Subcutaneous adipose tissue (tissue), 4 donors: Measurements from ENCODE around the gene SLC25A30. TPM values are rescaled to one million over a fixed set of nuclear protein-coding genes. Genes with fewer than 3 reads are reported as not detected.

Experiments used
- total RNA-seq, 4 donors: library from RNA; depleted of rRNA; stranded (reverse); fragments of >200 nt; gene quantifications; one replicate each; pipeline ENCODE4 v1.1.0, GENCODE V29; 2016
- TF ChIP-seq, protein P1 (sequence below): fragments of 450-650 bp; IDR thresholded peaks from one replicate; pipeline ENCODE4 v1.5.1; 2016; ENCODE audit warnings: low read depth, mild to moderate bottlenecking, control low read depth, antibody characterized with exemption, moderate library complexity

Gene SLC25A30
- total RNA-seq, 4 donors from 2014 or later = 13.1 to 29.2 (median 15.8) TPM

DNA sequence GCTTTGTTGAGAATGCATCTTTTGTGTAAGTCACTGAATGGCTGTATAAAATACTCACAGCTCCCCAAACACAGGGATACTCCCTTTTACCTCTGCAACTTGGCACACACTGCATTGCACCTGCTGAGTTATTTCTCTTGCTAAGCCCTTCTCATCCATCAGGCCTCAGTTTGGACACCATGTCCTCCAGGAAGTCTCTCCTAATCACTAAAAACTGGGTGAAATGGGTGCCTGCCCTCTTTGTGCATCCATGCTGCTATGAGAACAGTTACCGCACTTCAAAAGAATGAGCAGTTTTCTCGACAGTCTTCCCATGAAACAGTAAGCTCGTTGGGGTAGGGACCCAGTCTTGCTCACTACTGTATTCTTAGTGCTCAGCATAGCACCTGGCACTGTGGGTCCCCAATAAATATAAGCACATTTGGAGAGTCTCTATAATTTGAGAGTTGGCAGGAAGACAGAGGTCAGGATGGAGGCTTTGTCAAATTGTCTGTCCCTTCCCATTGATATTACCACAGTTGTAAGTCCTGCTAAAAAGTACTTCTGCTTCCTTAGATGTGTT lies 4.6 kb upstream of the SLC25A30 start:
- TF ChIP-seq, protein P1, sequence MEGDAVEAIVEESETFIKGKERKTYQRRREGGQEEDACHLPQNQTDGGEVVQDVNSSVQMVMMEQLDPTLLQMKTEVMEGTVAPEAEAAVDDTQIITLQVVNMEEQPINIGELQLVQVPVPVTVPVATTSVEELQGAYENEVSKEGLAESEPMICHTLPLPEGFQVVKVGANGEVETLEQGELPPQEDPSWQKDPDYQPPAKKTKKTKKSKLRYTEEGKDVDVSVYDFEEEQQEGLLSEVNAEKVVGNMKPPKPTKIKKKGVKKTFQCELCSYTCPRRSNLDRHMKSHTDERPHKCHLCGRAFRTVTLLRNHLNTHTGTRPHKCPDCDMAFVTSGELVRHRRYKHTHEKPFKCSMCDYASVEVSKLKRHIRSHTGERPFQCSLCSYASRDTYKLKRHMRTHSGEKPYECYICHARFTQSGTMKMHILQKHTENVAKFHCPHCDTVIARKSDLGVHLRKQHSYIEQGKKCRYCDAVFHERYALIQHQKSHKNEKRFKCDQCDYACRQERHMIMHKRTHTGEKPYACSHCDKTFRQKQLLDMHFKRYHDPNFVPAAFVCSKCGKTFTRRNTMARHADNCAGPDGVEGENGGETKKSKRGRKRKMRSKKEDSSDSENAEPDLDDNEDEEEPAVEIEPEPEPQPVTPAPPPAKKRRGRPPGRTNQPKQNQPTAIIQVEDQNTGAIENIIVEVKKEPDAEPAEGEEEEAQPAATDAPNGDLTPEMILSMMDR = no peak

DNA sequence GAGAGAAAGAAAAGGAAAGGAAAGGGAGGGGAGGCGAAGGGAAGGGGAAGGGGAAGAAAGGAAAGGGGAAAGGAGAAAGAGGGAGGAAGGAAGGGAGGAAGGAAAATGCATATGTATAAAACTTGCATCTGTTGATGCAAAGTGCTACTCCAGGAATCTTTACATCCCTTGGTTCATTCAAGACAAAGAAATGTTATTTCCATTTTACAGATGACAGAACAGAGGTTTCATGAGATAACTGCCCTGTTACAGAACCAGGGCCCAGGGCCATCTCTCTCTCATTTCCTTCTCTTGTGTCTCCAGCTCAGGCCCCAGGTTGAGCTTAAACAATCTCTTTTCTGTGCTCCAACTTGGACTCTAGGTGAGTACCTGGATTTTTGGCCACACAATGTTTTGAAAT lies 1.8 kb upstream of the SLC25A30 start:
- TF ChIP-seq, protein P1 = no peak

DNA sequence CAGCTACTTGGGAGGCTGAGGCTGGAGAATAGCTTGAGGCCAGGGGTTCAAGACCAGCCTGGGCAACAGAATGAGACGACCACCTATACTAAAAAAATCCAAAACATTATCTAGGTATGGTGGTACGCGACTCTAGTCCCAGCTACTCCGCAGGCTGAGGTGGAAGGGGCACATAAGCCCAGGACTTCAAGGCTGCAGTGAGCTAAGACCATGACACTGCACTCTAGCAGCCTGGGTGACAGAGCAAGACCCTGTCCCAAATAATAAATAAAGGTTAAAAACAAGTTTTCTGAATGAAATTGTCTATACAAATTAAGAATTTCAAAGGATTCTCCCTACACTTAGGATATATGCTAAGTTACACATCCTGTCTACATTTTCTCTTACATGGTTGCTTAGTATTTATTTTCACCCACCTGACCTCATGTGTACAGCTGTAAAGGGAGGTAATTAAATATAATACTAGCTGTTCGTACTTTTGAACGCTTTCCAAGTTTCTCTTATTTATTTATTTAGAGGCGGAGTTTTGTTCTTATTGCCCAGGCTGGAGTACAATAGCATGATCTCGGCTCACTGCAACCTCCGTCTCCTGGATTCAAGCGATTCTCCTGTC lies 1.6 kb downstream of the SLC25A30 start:
- TF ChIP-seq, protein P1 = no peak

DNA sequence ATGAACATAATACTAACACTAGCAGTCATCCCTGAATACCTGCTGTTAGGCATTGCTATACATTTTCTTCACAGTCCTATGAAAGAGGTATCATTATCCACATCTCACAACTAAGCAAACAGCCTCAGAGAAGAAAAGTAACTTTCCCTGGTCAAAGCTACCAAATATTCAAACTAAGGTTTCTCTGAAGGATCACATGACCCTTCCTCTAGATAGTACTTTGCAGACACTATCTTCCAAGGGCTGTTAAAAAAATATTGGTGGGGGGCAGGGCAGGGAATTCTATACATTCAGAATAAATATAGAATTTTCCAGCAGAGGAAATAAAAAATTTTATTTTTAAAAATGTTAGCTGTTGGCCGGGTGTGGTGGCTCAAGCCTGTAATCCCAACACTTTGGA lies 3.1 kb downstream of the SLC25A30 start:
- TF ChIP-seq, protein P1 = no peak

DNA sequence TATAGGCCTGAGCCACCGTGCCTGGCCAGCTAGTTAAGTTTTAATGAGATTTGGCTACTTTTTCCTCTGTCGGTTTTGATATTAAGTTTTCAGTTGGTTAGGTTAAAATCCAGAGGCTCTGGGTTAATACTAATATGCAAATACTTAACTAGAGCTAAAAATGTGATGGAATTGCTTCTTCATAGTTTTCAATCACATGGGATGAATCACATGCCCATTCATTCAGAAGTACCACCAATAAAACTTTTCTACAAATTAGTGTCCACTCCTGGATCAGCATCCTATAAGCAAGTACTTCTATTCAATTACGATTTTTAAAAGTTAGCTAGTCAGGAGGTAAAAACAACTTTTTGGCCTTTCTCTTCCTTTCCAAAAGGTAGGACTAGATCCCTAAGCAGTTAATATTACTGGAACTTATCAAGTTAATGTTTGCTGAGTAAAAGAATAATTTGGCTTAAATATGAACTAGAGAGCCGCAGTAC lies 4.3 kb downstream of the SLC25A30 start:
- TF ChIP-seq, protein P1 = no peak

DNA sequence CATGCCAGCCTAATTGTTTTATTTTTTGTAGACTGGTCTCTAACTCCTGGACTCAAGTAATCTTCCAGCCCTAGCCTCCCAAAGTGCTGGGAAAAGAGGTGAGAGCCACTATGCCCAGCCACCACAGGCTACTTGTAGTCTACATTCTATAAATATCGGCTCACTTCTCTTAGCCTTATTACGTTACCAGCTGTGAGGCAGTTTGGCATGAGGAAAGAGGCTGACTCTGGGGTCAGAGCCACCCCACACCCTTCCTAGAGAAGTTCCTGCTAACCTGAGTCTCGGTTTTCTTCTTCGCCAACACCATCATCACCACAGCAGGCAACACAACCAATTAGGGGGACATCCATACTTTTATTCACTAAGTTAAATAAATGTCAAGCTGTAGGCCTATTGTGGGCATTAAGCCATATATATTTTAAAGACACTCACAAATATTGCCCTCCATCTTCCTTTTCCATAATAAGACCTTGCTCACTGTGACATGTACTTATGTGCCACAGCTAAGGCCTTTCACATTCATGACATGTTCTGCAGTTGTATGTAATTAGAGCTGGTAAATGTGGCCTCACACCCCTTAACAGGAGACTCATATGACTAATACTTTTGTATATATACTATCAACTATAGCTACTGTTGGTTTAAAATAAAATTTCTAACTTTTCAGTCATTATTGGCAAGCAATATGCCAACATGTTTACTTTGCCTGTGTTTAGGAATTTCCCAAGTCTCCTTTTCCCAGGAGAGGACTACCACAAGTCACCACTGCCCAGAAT lies 5.7 kb downstream of the SLC25A30 start:
- TF ChIP-seq, protein P1 = no peak

DNA sequence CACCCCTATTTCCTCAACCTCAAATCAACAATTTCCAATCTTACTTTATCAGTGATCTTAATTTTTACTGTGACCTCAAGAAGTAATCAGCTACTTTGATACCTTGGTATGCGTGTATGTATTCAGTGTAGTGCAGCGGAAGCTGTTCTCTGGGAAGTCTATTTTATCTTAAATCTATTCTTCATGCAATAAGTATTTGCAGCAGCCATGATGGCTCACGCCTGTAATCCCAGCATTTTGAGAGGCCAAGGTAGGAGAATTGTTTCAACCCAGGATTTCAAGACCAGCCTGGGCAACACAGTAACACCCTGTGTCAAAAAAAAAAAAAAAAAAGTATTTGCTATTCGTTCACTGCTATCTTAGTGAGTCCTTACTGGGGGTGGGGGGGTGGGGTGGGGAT lies 6.5 kb downstream of the SLC25A30 start:
- TF ChIP-seq, protein P1 = no peak
